Germinal center (tissue), 1 donor: Measurements from ENCODE around the gene KRT34.
"Not testable (repeated sequence)": the region's sequence is repeated elsewhere in the genome, so short reads cannot be mapped to it uniquely, and the experiment has no call there.

Experiments used
- DNase-seq: peaks from one replicate; pipeline ENCODE4 v3.0.0; 2012; ENCODE audit warnings: mixed read lengths, low spot score

KRT34 gene

GRCh38 chr17:41404024-41404671 is 22.0 kb upstream of the KRT34 start:
- no peak for DNase-seq

- DNase-seq, result no peak
Measured at GRCh38 chr17:41403404-41404023, 21.4 kb upstream of the KRT34 start.

GRCh38 chr17:41402161-41402560 is 20.1 kb upstream of the KRT34 start:
- DNase-seq, result no peak

- DNase-seq, result no peak
Measured at GRCh38 chr17:41396996-41397660, 15.0 kb upstream of the KRT34 start, which contains the start of gene KRT31. Gene KRT31 (minus strand): TSS chr17:41397608. CDS start chr17:41397539, 69 bp downstream.

- DNase-seq, result no peak
Measured at GRCh38 chr17:41396340-41396739, 14.2 kb upstream of the KRT34 start.

- DNase-seq, result no peak
Measured at GRCh38 chr17:41395611-41396010, 13.5 kb upstream of the KRT34 start.

- DNase-seq, result not testable (repeated sequence)
Measured at GRCh38 chr17:41395044-41395443, 12.9 kb upstream of the KRT34 start.

GRCh38 chr17:41394254-41394996 is 12.3 kb upstream of the KRT34 start:
- no peak for DNase-seq

- DNase-seq, result no peak
Measured at GRCh38 chr17:41393826-41394225, 11.7 kb upstream of the KRT34 start.

GRCh38 chr17:41393294-41393693 is 11.2 kb upstream of the KRT34 start:
- DNase-seq, result no peak

- DNase-seq, result no peak
Measured at GRCh38 chr17:41392278-41392677, 10.2 kb upstream of the KRT34 start.

- DNase-seq, result no peak
Measured at GRCh38 chr17:41391535-41391934, 9.4 kb upstream of the KRT34 start.

- DNase-seq, result no peak
Measured at GRCh38 chr17:41390411-41390938, 8.4 kb upstream of the KRT34 start.

- DNase-seq, result no peak
Measured at GRCh38 chr17:41387670-41388069, 5.6 kb upstream of the KRT34 start.

GRCh38 chr17:41386227-41386626 is 4.1 kb upstream of the KRT34 start:
- DNase-seq, result no peak

GRCh38 chr17:41383690-41384089 is 1.6 kb upstream of the KRT34 start:
- DNase-seq, result no peak

GRCh38 chr17:41382394-41382793 is 288 bp upstream of the KRT34 start:
- no peak for DNase-seq

- DNase-seq, result not testable (repeated sequence)
Measured at GRCh38 chr17:41380091-41380490, 2.0 kb downstream of the KRT34 start.

GRCh38 chr17:41377546-41377945 is 4.6 kb downstream of the KRT34 start:
- no peak for DNase-seq

- no peak for DNase-seq
Measured at GRCh38 chr17:41369713-41370112, 12.4 kb downstream of the KRT34 start, which contains the start of gene KRT33B. Gene KRT33B (minus strand): TSS chr17:41369813. CDS start chr17:41369750, 63 bp downstream.

GRCh38 chr17:41369023-41369422 is 13.1 kb downstream of the KRT34 start:
- DNase-seq, result no peak

- DNase-seq, result no peak
Measured at GRCh38 chr17:41367426-41368075, 14.6 kb downstream of the KRT34 start.
